Mesenchymal stem cell (in vitro differentiated cells and primary cell): ENCODE results near the gene ZPBP2.
"Not testable (repeated sequence)": the region's sequence is repeated elsewhere in the genome, so short reads cannot be mapped to it uniquely, and the experiment has no call there.

Source experiments
- DNase-seq: peaks from one replicate; pipeline ENCODE4 v3.0.0-alpha.2; 2013
- H2AFZ ChIP-seq: one replicate; pipeline ENCODE4 v1.6.1; 2013; ENCODE audit warnings: low read depth, mild to moderate bottlenecking, control low read depth, inconsistent platforms, low read length, moderate library complexity
- H2AK5ac ChIP-seq: 2 replicates; pipeline ENCODE4 v1.6.1; 2013; ENCODE audit warnings: low read length, moderate library complexity, mild to moderate bottlenecking, inconsistent platforms; ENCODE audit not compliant: severe bottlenecking
- H2BK120ac ChIP-seq: one replicate; pipeline ENCODE4 v1.6.1; 2013; ENCODE audit warnings: low read depth, mild to moderate bottlenecking, inconsistent platforms, low read length, moderate library complexity
- H2BK12ac ChIP-seq, 2 experiments: one replicate each; pipeline ENCODE4 v1.6.1; 2013; ENCODE audit warnings: inconsistent platforms in 2 of 2, low read length in 2 of 2, mild to moderate bottlenecking in 2 of 2, moderate library complexity in 2 of 2, control low read depth in 1 of 2
- H2BK15ac ChIP-seq: one replicate; pipeline ENCODE4 v1.6.1; 2013; ENCODE audit warnings: mild to moderate bottlenecking, low read depth, inconsistent platforms; ENCODE audit not compliant: poor library complexity, severe bottlenecking
- H2BK5ac ChIP-seq: 2 replicates; pipeline ENCODE4 v1.6.1; 2013; ENCODE audit warnings: low read depth, mild to moderate bottlenecking, low read length, control low read depth, inconsistent platforms; ENCODE audit not compliant: poor library complexity, severe bottlenecking
- H3K14ac ChIP-seq, 2 experiments: one replicate each; pipeline ENCODE4 v1.6.1; 2013; ENCODE audit warnings: inconsistent platforms in 2 of 2, low read length in 2 of 2, control low read depth in 1 of 2, mild to moderate bottlenecking in 1 of 2, moderate library complexity in 1 of 2
- H3K18ac ChIP-seq, 2 experiments: one replicate each; pipeline ENCODE4 v1.6.1; 2013; ENCODE audit warnings: inconsistent platforms in 2 of 2, low read length in 2 of 2, control low read depth in 1 of 2, low read depth in 1 of 2, mild to moderate bottlenecking in 1 of 2
- H3K23ac ChIP-seq, 2 experiments: one replicate each; pipeline ENCODE4 v1.6.1; 2013; ENCODE audit warnings: inconsistent platforms in 2 of 2, low read length in 2 of 2, mild to moderate bottlenecking in 2 of 2, moderate library complexity in 2 of 2, control low read depth in 1 of 2
- H3K27ac ChIP-seq: 2 replicates; pipeline ENCODE4 v1.5.1; 2013; ENCODE audit warnings: mild to moderate bottlenecking, moderate library complexity, low read length, control low read depth, inconsistent platforms; ENCODE audit not compliant: poor library complexity, severe bottlenecking
- H3K27me3 ChIP-seq, 2 experiments: 2 replicates each; pipeline versions ENCODE4 v1.6.1 to v1.7.0; 2013; ENCODE audit warnings: low read length in 2 of 2, mild to moderate bottlenecking in 2 of 2, moderate library complexity in 2 of 2, control low read depth in 1 of 2, inconsistent platforms in 1 of 2; ENCODE audit not compliant: control insufficient read depth in 1 of 2, insufficient read depth in 1 of 2
- H3K36me3 ChIP-seq, 2 experiments: 2 replicates each; pipeline versions ENCODE4 v1.6.1 to v1.7.0; 2013; ENCODE audit warnings: low read length in 2 of 2, control low read depth in 1 of 2, inconsistent platforms in 1 of 2, low read depth in 1 of 2, mild to moderate bottlenecking in 1 of 2; ENCODE audit not compliant: insufficient read depth in 2 of 2, control insufficient read depth in 1 of 2
- H3K4ac ChIP-seq, 2 experiments: one replicate each; pipeline ENCODE4 v1.6.1; 2013; ENCODE audit warnings: inconsistent platforms in 2 of 2, low read length in 2 of 2, mild to moderate bottlenecking in 2 of 2, moderate library complexity in 2 of 2, control low read depth in 1 of 2, low read depth in 1 of 2
- H3K4me1 ChIP-seq: 2 replicates; pipeline ENCODE4 v1.6.1; 2013; ENCODE audit warnings: low read depth, low read length, control low read depth; ENCODE audit not compliant: control insufficient read depth, insufficient read depth
- H3K4me2 ChIP-seq: 2 replicates; pipeline ENCODE4 v1.6.1; 2013; ENCODE audit warnings: low read length, mild to moderate bottlenecking, inconsistent platforms; ENCODE audit not compliant: poor library complexity, severe bottlenecking
- H3K4me3 ChIP-seq, 2 experiments: 2 replicates each; pipeline versions ENCODE4 v1.5.1 to v1.7.0; 2013; ENCODE audit warnings: low read length in 2 of 2, mild to moderate bottlenecking in 2 of 2, control low read depth in 1 of 2, low read depth in 1 of 2; ENCODE audit not compliant: insufficient read depth in 1 of 2
- H3K79me1 ChIP-seq: replicated peaks from 2 replicates; pipeline ENCODE4 v1.6.1; 2013; ENCODE audit warnings: mild to moderate bottlenecking, control low read depth, low read length, inconsistent platforms; ENCODE audit not compliant: poor library complexity, severe bottlenecking
- H3K9ac ChIP-seq: 2 replicates; pipeline ENCODE4 v1.7.0; 2013; ENCODE audit warnings: mild to moderate bottlenecking, low read length, moderate library complexity
- H3K9me3 ChIP-seq: 2 replicates; pipeline ENCODE4 v1.7.0; 2013; ENCODE audit warnings: mild to moderate bottlenecking, low read length; ENCODE audit not compliant: control insufficient read depth
- H4K8ac ChIP-seq: one replicate; pipeline ENCODE4 v1.6.1; 2013; ENCODE audit warnings: inconsistent platforms, mild to moderate bottlenecking, low read length, moderate library complexity
- H4K91ac ChIP-seq: one replicate; pipeline ENCODE4 v1.6.1; 2013; ENCODE audit warnings: mild to moderate bottlenecking, low read length, inconsistent platforms
- WGBS: methylation state at CpG from one replicate; pipeline ENCODE4 v1.1.7; 2013; ENCODE audit warnings: mixed read lengths; 5-methylcytosine and 5-hydroxymethylcytosine counted together

ZPBP2 gene

DNA sequence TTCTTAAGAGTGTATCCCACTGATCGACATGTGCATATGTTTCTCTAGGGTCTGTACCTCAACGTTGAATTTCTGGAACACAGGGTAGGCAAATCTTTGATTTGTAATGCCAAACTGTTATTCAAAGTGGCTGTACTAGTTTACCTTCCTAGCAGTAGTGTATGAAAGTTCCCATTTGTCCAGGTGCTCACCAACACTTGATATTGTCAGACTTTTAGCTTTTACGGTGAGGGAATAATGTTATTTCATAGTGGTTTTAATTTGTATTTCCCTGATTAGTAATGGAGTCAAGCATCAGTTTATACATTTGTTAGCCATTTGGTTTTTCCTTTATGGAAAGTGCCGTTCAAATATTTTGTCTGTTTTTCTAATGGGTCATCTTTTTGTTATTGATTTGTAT, 30.1 kb downstream of the ZPBP2 start:
- WGBS, result 92% methylated on average over 4 of the region's 4 CpGs
- Histone ChIP-seq H2AFZ (no peak overlapping the region), H2BK120ac (no peak overlapping the region), H3K4me1 (no peaks in the 10 kb centered on the region), H3K27ac (no peak overlapping the region), H2BK15ac (no peak overlapping the region), H2BK5ac (no peak overlapping the region), H2BK12ac (no peak overlapping the region), H4K91ac (no peak overlapping the region), H3K9ac (no peak overlapping the region), H3K27me3 (peaks cover under 1 to 9% of the 10 kb centered on the region in 2 experiments), H3K18ac (no peak overlapping the region), H3K23ac (no peak overlapping the region), H3K4me2 (no peak overlapping the region), H3K9me3 (no peaks in the 10 kb centered on the region), H3K79me1 (no peaks in the 10 kb centered on the region), H4K8ac (no peak overlapping the region), H3K4me3 (no peak overlapping the region), H3K14ac (no peak overlapping the region), H3K4ac (no peak overlapping the region), H3K36me3 (no peaks in the 10 kb centered on the region), H2AK5ac (no peak overlapping the region)
- DNase-seq, result no peak

DNA sequence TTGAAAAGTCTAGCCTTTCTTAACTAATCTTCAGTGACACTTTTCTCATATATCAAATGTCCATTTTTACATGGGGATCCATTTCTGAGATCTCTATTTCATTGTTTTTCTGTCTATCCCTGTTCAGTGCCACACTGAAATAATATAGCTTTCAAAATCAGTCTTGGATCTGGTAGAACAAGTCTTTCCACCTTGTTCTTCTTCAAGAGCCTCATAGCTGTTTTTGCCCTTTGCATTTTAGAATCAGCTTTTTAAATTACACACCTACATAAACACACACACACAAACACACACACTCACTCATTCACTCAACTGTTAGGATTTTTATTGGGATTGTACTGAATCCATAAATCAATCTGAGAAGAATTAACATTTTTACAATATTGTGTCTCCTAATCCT, 31.2 kb downstream of the ZPBP2 start:
- no peak overlapping the region for H3K18ac ChIP-seq
- H3K23ac ChIP-seq, result no peak overlapping the region

DNA sequence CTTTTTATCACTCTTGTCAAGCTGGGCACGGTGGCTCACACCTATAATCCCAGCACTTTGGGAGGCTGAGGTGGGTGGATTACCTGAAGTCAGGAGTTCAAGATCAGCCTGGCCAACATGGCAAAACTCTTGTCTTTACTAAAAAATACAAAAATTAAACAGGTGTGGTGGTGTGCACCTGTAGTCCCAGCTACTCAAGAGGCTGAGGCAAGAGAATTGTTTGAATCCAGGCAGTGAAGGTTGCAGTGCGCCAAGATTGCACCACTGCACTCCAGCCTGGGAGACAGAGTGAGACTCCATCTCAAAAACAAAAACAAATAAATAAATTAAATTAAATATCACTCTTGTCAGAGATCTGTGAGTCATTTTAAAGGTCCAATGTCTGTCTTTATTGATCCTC, 34.0 kb downstream of the ZPBP2 start:
- H3K27me3 ChIP-seq, H2BK5ac ChIP-seq, H3K27ac ChIP-seq, H2AK5ac ChIP-seq, DNase-seq, H2BK15ac ChIP-seq, H3K79me1 ChIP-seq, H3K4me1 ChIP-seq, H3K9ac ChIP-seq, H3K14ac ChIP-seq, H3K18ac ChIP-seq, H4K91ac ChIP-seq, H3K4ac ChIP-seq, H3K4me2 ChIP-seq, H2AFZ ChIP-seq, H2BK120ac ChIP-seq, H3K4me3 ChIP-seq, H2BK12ac ChIP-seq, H3K23ac ChIP-seq, H4K8ac ChIP-seq, H3K9me3 ChIP-seq: not testable (repeated sequence)
- 90% methylated on average over 2 of the region's 2 CpGs for WGBS
- peaks cover 9 to 20% of the 10 kb centered on the region in 2 experiments for H3K36me3 ChIP-seq

More for the DNA sequence above, 31.2 kb downstream of the ZPBP2 start:
- H2BK120ac ChIP-seq, result no peak overlapping the region
- H3K79me1 ChIP-seq, result no peaks in the 10 kb centered on the region
- H3K27ac ChIP-seq, result no peak overlapping the region
- H3K27me3 ChIP-seq, result no peaks in the 10 kb centered on the region
- no peak overlapping the region for H2BK15ac ChIP-seq
- H2AK5ac ChIP-seq, result no peak overlapping the region
- no peak overlapping the region for H4K91ac ChIP-seq
- H3K36me3 ChIP-seq, result no peaks in the 10 kb centered on the region
- H3K4me3 ChIP-seq, result no peak overlapping the region
- H3K4ac ChIP-seq, result no peak overlapping the region
- no peak overlapping the region for H3K9ac ChIP-seq
- no peak overlapping the region for H2AFZ ChIP-seq
- H3K9me3 ChIP-seq, result no peaks in the 10 kb centered on the region
- no peak overlapping the region for H2BK5ac ChIP-seq
- no peak overlapping the region for H4K8ac ChIP-seq
- no peak overlapping the region for H2BK12ac ChIP-seq
- H3K4me1 ChIP-seq, result no peaks in the 10 kb centered on the region
- no peak overlapping the region for H3K14ac ChIP-seq
- H3K4me2 ChIP-seq, result no peak overlapping the region
- DNase-seq, result no peak

GRCh38 chr17:39903158-39903884, 35.3 kb downstream of the ZPBP2 start:
- 100% methylated on average over 3 of the region's 4 CpGs for WGBS
- no peaks in the 10 kb centered on the region for H3K9me3 ChIP-seq
- H3K27me3 ChIP-seq, result no peaks in the 10 kb centered on the region
- H4K91ac ChIP-seq, result no peak overlapping the region
- H2BK15ac ChIP-seq, result no peak overlapping the region
- H2AK5ac ChIP-seq, result no peak overlapping the region
- peak; percentile 36 for DNase-seq
- H3K9ac ChIP-seq, result no peak overlapping the region
- no peak overlapping the region for H3K27ac ChIP-seq
- no peak overlapping the region for H2BK5ac ChIP-seq
- no peak overlapping the region for H3K23ac ChIP-seq
- peaks cover 14 to 25% of the 10 kb centered on the region in 2 experiments for H3K36me3 ChIP-seq
- no peak overlapping the region for H2AFZ ChIP-seq
- no peak overlapping the region for H3K4me3 ChIP-seq
- no peak overlapping the region for H3K18ac ChIP-seq
- H2BK12ac ChIP-seq, result no peak overlapping the region
- no peak overlapping the region for H2BK120ac ChIP-seq
- H4K8ac ChIP-seq, result no peak overlapping the region
- no peaks in the 10 kb centered on the region for H3K79me1 ChIP-seq
- no peak overlapping the region for H3K4ac ChIP-seq
- no peak overlapping the region for H3K4me2 ChIP-seq
- no peak overlapping the region for H3K14ac ChIP-seq
- no peaks in the 10 kb centered on the region for H3K4me1 ChIP-seq
